Neural cell (in vitro differentiated cells): Measurements from ENCODE around the gene ASIP. TPM values are rescaled to one million over a fixed set of nuclear protein-coding genes. Genes with fewer than 3 reads are reported as not detected.
"Not testable (repeated sequence)": the region's sequence is repeated elsewhere in the genome, so short reads cannot be mapped to it uniquely, and the experiment has no call there.

Experiments
- H2AFZ ChIP-seq: fragments of 200-600, 300-800 bp; sonication (generic), shearing (Covaris generic); 2 replicates; pipeline ENCODE4 v1.6.0; 2014; ENCODE audit warnings: low read depth, mild to moderate bottlenecking, antibody characterized with exemption, low read length, moderate library complexity
- H3F3A ChIP-seq: fragments of 200-600 bp; shearing (Covaris generic); 2 replicates; pipeline ENCODE4 v1.6.1; 2016; ENCODE audit warnings: mild to moderate bottlenecking, moderate library complexity, mixed read lengths, antibody characterized with exemption, low read length; ENCODE audit not compliant: insufficient read depth, poor library complexity, severe bottlenecking
- H3K27ac ChIP-seq: fragments of 200-600, 300-800 bp; sonication (generic), shearing (Covaris generic); 2 replicates; pipeline ENCODE4 v1.5.1; 2014; ENCODE audit warnings: mild to moderate bottlenecking, low read length, moderate library complexity
- H3K27me3 ChIP-seq: fragments of 300-800, 200-600 bp; sonication (generic), shearing (Covaris generic); 2 replicates; pipeline ENCODE4 v1.6.0; 2014; ENCODE audit warnings: mild to moderate bottlenecking, low read depth, low read length, moderate library complexity; ENCODE audit not compliant: insufficient read depth
- H3K36me3 ChIP-seq: fragments of 300-800, 200-600 bp; sonication (generic), shearing (Covaris generic); 2 replicates; pipeline ENCODE4 v1.5.1; 2014; ENCODE audit warnings: mild to moderate bottlenecking, antibody characterized with exemption, low read length, moderate library complexity; ENCODE audit not compliant: insufficient read depth
- H3K4me2 ChIP-seq: fragments of 300-800, 200-600 bp; sonication (generic), shearing (Covaris generic); 2 replicates; pipeline ENCODE4 v1.6.0; 2014; ENCODE audit warnings: mild to moderate bottlenecking, low read length
- H3K4me3 ChIP-seq: fragments of 300-800, 200-600 bp; sonication (generic), shearing (Covaris generic); 2 replicates; pipeline ENCODE4 v1.5.1; 2014; ENCODE audit warnings: mild to moderate bottlenecking, low read length, moderate library complexity
- H3K79me2 ChIP-seq: fragments of 200-600 bp; shearing (Covaris generic); replicated peaks from 2 replicates; pipeline ENCODE4 v1.6.0; 2014; ENCODE audit warnings: mild to moderate bottlenecking, low read length, moderate library complexity; ENCODE audit not compliant: insufficient read depth
- H3K9ac ChIP-seq: fragments of 300-800, 200-600 bp; sonication (generic), shearing (Covaris generic); 2 replicates; pipeline ENCODE4 v1.6.1; 2016; ENCODE audit warnings: mild to moderate bottlenecking, low read length, mixed read lengths
- H3K9me2 ChIP-seq: fragments of 200-600 bp; shearing (Covaris generic); 2 replicates; pipeline ENCODE4 v1.6.1; 2016; ENCODE audit warnings: mild to moderate bottlenecking, low read length, mixed read lengths; ENCODE audit not compliant: insufficient read depth
- H3K9me3 ChIP-seq: fragments of 200-600, 300-800 bp; sonication (generic), shearing (Covaris generic); 2 replicates; pipeline ENCODE4 v1.6.1; 2016; ENCODE audit warnings: mild to moderate bottlenecking, mixed run types, low read length, moderate library complexity, mixed read lengths
- H4K20me1 ChIP-seq: fragments of 200-600 bp; shearing (Covaris generic); 2 replicates; pipeline ENCODE4 v1.6.1; 2016; ENCODE audit warnings: mild to moderate bottlenecking, mixed run types; ENCODE audit not compliant: insufficient read depth
- EP300 ChIP-seq: fragments of 450-650 bp; conservative IDR thresholded peaks from 2 replicates; pipeline ENCODE4 v1.6.1; 2014; ENCODE audit warnings: antibody characterized with exemption, mild to moderate bottlenecking, moderate library complexity; ENCODE audit not compliant: poor library complexity, severe bottlenecking
- EZH2 ChIP-seq: fragments of 200-600, 300-800 bp; shearing (Covaris generic), sonication (generic); IDR thresholded peaks from 2 replicates; pipeline ENCODE4 v1.6.1; 2014; ENCODE audit warnings: antibody characterized with exemption, low read length, borderline replicate concordance, mild to moderate bottlenecking; ENCODE audit not compliant: insufficient read depth, poor library complexity, severe bottlenecking
- MXI1 ChIP-seq: fragments of 450-650 bp; conservative IDR thresholded peaks from 2 replicates; pipeline ENCODE4 v1.6.1; 2014; ENCODE audit warnings: antibody characterized with exemption, mild to moderate bottlenecking; ENCODE audit not compliant: poor library complexity, severe bottlenecking
- RAD21 ChIP-seq: fragments of 450-650 bp; conservative IDR thresholded peaks from 2 replicates; pipeline ENCODE4 v1.6.1; 2014; ENCODE audit warnings: antibody characterized with exemption, mild to moderate bottlenecking, moderate library complexity
- TAF1 ChIP-seq: IDR thresholded peaks from 2 replicates; pipeline ENCODE4 v1.6.1; 2012; ENCODE audit warnings: low read depth
- polyA plus RNA-seq: library from polyadenylated mRNA; depleted of rRNA; stranded (reverse); fragments of >200 nt; gene quantifications from 2 replicates; pipeline ENCODE4 v1.2.3, GENCODE V29; 2014
- TF ChIP-seq, protein P1 (sequence below): fragments of 450-650 bp; IDR thresholded peaks from 2 replicates; pipeline ENCODE4 v1.5.1; 2014; ENCODE audit warnings: antibody characterized with exemption, mild to moderate bottlenecking, moderate library complexity; ENCODE audit not compliant: poor library complexity, severe bottlenecking

Gene ASIP
- polyA plus RNA-seq, 1 donor from 2014 or later, result not detected

- Histone ChIP-seq H3K79me2 (no peaks in the 10 kb centered on the region), H4K20me1 (no peaks in the 10 kb centered on the region), H3K9me2 (no peaks in the 10 kb centered on the region), H3K36me3 (no peaks in the 10 kb centered on the region), H3K4me2 (peak overlapping the region; percentile 31), H3K27me3 (peaks cover 4% of the 10 kb centered on the region), H3K4me3 (peak overlapping the region; percentile 73), H3K27ac (no peak overlapping the region), H3F3A (no peaks in the 10 kb centered on the region), H3K9me3 (no peaks in the 10 kb centered on the region), H2AFZ (peak overlapping the region; percentile 33), H3K9ac (peak overlapping the region; percentile 58)
- TF ChIP-seq RAD21 (no peak), MXI1 (peak; percentile 6), EZH2 (no peak)
Observed at GRCh38 chr20:34216382-34216742, 24.9 kb upstream of the ASIP start.

DNA sequence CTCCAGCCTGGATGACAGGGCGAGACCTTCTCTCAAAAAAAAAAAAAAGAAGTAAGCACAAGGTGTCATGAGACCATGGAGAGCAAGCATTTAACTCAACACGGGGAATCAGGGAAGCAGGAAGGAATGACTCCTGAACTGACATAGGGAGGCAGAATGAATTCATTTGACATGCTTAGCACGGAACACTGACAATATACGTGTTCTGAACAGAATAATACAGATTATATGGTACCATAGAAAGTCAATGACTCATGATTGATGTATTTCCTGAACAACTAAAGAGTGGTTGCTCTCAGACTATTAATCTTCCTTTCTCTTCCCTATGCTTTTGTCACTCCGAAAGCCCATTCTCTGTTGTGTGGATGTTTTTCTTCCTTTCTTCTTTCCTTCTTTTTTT lies 20.7 kb upstream of the ASIP start:
- no peaks in the 10 kb centered on the region for H3K79me2 ChIP-seq
- H3K4me3 ChIP-seq, result no peak overlapping the region
- no peaks in the 10 kb centered on the region for H3F3A ChIP-seq
- TF ChIP-seq, protein P1, sequence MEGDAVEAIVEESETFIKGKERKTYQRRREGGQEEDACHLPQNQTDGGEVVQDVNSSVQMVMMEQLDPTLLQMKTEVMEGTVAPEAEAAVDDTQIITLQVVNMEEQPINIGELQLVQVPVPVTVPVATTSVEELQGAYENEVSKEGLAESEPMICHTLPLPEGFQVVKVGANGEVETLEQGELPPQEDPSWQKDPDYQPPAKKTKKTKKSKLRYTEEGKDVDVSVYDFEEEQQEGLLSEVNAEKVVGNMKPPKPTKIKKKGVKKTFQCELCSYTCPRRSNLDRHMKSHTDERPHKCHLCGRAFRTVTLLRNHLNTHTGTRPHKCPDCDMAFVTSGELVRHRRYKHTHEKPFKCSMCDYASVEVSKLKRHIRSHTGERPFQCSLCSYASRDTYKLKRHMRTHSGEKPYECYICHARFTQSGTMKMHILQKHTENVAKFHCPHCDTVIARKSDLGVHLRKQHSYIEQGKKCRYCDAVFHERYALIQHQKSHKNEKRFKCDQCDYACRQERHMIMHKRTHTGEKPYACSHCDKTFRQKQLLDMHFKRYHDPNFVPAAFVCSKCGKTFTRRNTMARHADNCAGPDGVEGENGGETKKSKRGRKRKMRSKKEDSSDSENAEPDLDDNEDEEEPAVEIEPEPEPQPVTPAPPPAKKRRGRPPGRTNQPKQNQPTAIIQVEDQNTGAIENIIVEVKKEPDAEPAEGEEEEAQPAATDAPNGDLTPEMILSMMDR, result no peak
- TF ChIP-seq TAF1, result no peak
- TF ChIP-seq EZH2, result no peak
- TF ChIP-seq EP300, result no peak
- no peaks in the 10 kb centered on the region for H3K9me3 ChIP-seq
- H3K4me2 ChIP-seq, result no peak overlapping the region
- H3K9me2 ChIP-seq, result no peaks in the 10 kb centered on the region
- H3K27me3 ChIP-seq, result peaks cover 4% of the 10 kb centered on the region
- no peaks in the 10 kb centered on the region for H3K36me3 ChIP-seq
- no peak overlapping the region for H2AFZ ChIP-seq
- no peaks in the 10 kb centered on the region for H4K20me1 ChIP-seq
- H3K27ac ChIP-seq, result no peak overlapping the region
- no peak overlapping the region for H3K9ac ChIP-seq

DNA sequence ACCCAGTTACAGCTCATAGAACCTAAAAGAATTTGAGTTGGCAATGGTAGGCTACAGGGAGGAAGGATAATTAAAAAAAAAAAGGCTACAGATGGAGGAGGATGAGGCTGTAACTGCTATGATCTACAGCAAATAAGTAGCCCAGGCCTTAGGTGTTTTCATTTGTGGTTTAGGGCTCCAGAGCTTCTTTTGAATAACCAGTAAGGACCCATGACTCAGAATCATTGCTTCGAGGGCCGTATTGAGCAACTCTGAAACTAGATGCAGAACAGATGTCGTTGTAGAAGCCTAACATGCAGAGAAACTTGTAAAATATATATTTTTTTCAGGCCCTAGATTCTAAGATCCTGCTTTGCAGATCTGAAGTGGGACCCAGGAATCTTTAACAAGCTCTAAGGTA lies 19.0 kb upstream of the ASIP start:
- Histone ChIP-seq H3K4me2 (no peak overlapping the region), H3K27me3 (no peaks in the 10 kb centered on the region), H3K9me2 (no peaks in the 10 kb centered on the region), H3K9me3 (no peaks in the 10 kb centered on the region), H3K36me3 (no peaks in the 10 kb centered on the region), H2AFZ (no peak overlapping the region), H3K27ac (no peak overlapping the region), H3K4me3 (no peak overlapping the region), H3K9ac (no peak overlapping the region), H4K20me1 (no peaks in the 10 kb centered on the region), H3F3A (no peaks in the 10 kb centered on the region), H3K79me2 (no peaks in the 10 kb centered on the region)
- TF ChIP-seq EZH2, result no peak

GRCh38 chr20:34224251-34224650 lies 17.0 kb upstream of the ASIP start:
- not testable (repeated sequence) for H3K9me3 ChIP-seq, H3K79me2 ChIP-seq, H3K9me2 ChIP-seq, H3K27me3 ChIP-seq, H3K36me3 ChIP-seq, H3K27ac ChIP-seq, H3K4me3 ChIP-seq, H3F3A ChIP-seq, H3K4me2 ChIP-seq, H4K20me1 ChIP-seq, H2AFZ ChIP-seq, H3K9ac ChIP-seq
